ENCODE results near the gene CNTRL.
"Not testable (repeated sequence)": the region's sequence is repeated elsewhere in the genome, so short reads cannot be mapped to it uniquely, and the experiment has no call there.

DNA sequence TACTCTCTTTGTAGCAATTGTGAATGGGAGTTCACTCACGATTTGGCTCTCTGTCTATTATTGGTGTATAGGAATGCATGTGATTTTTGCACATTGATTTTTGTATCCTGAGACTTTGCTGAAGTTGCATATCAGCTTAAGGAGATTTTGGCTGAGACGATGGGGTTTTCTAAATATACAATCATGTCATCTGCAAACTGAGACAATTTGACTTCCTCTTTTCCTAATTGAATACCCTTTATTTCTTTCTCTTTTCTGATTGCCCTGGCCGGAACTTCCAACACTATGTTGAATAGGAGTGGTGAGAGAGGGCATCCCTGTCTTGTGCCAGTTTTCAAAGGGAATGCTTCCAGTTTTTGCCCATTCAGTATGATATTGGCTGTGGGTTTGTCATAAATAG is 54.6 kb downstream of the CNTRL start:
- TF ChIP-seq, protein P1, sequence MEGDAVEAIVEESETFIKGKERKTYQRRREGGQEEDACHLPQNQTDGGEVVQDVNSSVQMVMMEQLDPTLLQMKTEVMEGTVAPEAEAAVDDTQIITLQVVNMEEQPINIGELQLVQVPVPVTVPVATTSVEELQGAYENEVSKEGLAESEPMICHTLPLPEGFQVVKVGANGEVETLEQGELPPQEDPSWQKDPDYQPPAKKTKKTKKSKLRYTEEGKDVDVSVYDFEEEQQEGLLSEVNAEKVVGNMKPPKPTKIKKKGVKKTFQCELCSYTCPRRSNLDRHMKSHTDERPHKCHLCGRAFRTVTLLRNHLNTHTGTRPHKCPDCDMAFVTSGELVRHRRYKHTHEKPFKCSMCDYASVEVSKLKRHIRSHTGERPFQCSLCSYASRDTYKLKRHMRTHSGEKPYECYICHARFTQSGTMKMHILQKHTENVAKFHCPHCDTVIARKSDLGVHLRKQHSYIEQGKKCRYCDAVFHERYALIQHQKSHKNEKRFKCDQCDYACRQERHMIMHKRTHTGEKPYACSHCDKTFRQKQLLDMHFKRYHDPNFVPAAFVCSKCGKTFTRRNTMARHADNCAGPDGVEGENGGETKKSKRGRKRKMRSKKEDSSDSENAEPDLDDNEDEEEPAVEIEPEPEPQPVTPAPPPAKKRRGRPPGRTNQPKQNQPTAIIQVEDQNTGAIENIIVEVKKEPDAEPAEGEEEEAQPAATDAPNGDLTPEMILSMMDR (IDR thresholded peaks at IDR 0.05; ENCODE audit: low read depth, low read length, poor library complexity, severe bottlenecking) = not testable (repeated sequence)
- not testable (repeated sequence) for TF ChIP-seq EZH2phosphoT487 (IDR thresholded peaks at IDR 0.05; ENCODE audit: borderline replicate concordance, low read length)
